K562 (cell line): Measurements from ENCODE around the gene PGBD4. TPM values are rescaled to one million over a fixed set of nuclear protein-coding genes. Genes with fewer than 3 reads are reported as not detected.

Experiments used
- CBFA2T2 ChIP-seq: fragments of 450-650 bp; conservative IDR thresholded peaks from 2 replicates; pipeline ENCODE4 v1.6.1; 2017; ENCODE audit warnings: mild to moderate bottlenecking
- CBX8 ChIP-seq: fragments of 200-600 bp; sonication (generic); IDR thresholded peaks from 2 replicates; pipeline ENCODE4 v1.6.1; 2012; ENCODE audit warnings: borderline replicate concordance, mixed run types, low read depth, mild to moderate bottlenecking, moderate library complexity, mixed read lengths, low read length, control low read depth, inconsistent platforms; ENCODE audit not compliant: poor library complexity, severe bottlenecking; ENCODE audit errors: extremely low read depth
- CXXC5 ChIP-seq: fragments of 250-450 bp; sonication (Bioruptor Pico); IDR thresholded peaks from 2 replicates; pipeline ENCODE4 v1.8.0; 2022; ENCODE audit warnings: inconsistent platforms, mild to moderate bottlenecking, moderate library complexity
- DMBX1 ChIP-seq: fragments of 250-450 bp; sonication (Bioruptor Pico); IDR thresholded peaks from 2 replicates; pipeline ENCODE4 v1.8.0; 2022; ENCODE audit warnings: inconsistent platforms, mild to moderate bottlenecking, moderate library complexity, borderline replicate concordance
- EHMT2 ChIP-seq: fragments of 450-650 bp; IDR thresholded peaks from 2 replicates; pipeline ENCODE4 v1.6.1; 2018; ENCODE audit warnings: antibody characterized with exemption
- ETS2 ChIP-seq: IDR thresholded peaks from 2 replicates; pipeline ENCODE4 v1.6.1; 2016; ENCODE audit warnings: borderline replicate concordance, missing genetic modification characterization, mild to moderate bottlenecking, moderate library complexity, missing compliant biosample characterization; ENCODE audit not compliant: poor library complexity, severe bottlenecking
- GTF2A2 ChIP-seq: IDR thresholded peaks from 2 replicates; pipeline ENCODE4 v1.6.1; 2016; ENCODE audit warnings: mild to moderate bottlenecking, missing genetic modification characterization, missing compliant biosample characterization
- GTF2E2 ChIP-seq: fragments of 200-800 bp; sonication (Bioruptor generic); IDR thresholded peaks from 2 replicates; pipeline ENCODE4 v1.6.1; 2016; ENCODE audit warnings: missing genetic modification characterization, missing compliant biosample characterization
- HCFC1 ChIP-seq: IDR thresholded peaks from 2 replicates; pipeline ENCODE4 v1.6.1; 2012; ENCODE audit warnings: low read depth, low read length, improper control_type of control experiment
- HDAC8 ChIP-seq: fragments of 450-650 bp; IDR thresholded peaks from 2 replicates; pipeline ENCODE4 v1.6.1; 2016; ENCODE audit warnings: mild to moderate bottlenecking, missing genetic modification characterization, moderate library complexity, missing compliant biosample characterization
- MTF1 ChIP-seq: fragments of 250-450 bp; sonication (Bioruptor Pico); IDR thresholded peaks from 2 replicates; pipeline ENCODE4 v1.9.0; 2021; ENCODE audit warnings: moderate library complexity, mild to moderate bottlenecking, inconsistent platforms, borderline replicate concordance
- PCBP1 ChIP-seq: fragments of 200-400 bp; formaldehyde crosslinking; IDR thresholded peaks from 2 replicates; pipeline ENCODE4 v1.6.1; 2018; ENCODE audit warnings: mild to moderate bottlenecking, low read depth, low read length; ENCODE audit not compliant: poor library complexity, severe bottlenecking
- POLR2G ChIP-seq: fragments of 200-400 bp; formaldehyde crosslinking; IDR thresholded peaks from 2 replicates; pipeline ENCODE4 v1.6.1; 2017; ENCODE audit warnings: low read depth, mild to moderate bottlenecking, antibody characterized with exemption, low read length, moderate library complexity
- SUPT5H ChIP-seq: fragments of 450-650 bp; IDR thresholded peaks from 2 replicates; pipeline ENCODE4 v1.6.1; 2016
- TFAM ChIP-seq: fragments of 250-450 bp; sonication (Bioruptor Pico); conservative IDR thresholded peaks from 2 replicates; pipeline ENCODE4 v1.5.0; 2021; ENCODE audit warnings: mild to moderate bottlenecking, moderate library complexity
- ZKSCAN1 ChIP-seq: fragments of 150-350 bp; IDR thresholded peaks from 2 replicates; pipeline ENCODE4 v1.6.1; 2016; ENCODE audit warnings: low read depth, low read length
- ZNF445 ChIP-seq: fragments of 250-450 bp; sonication (Bioruptor Pico); IDR thresholded peaks from 2 replicates; pipeline ENCODE4 v1.4.0; 2020; ENCODE audit warnings: low read depth, mild to moderate bottlenecking, moderate library complexity
- ZNF507 ChIP-seq: conservative IDR thresholded peaks from 2 replicates; pipeline ENCODE4 v1.6.1; 2017; ENCODE audit warnings: missing genetic modification characterization, missing compliant biosample characterization
- ZNF778 ChIP-seq: fragments of 450-650 bp; formaldehyde crosslinking; IDR thresholded peaks from 2 replicates; pipeline ENCODE4 v1.4.0; 2020; ENCODE audit warnings: mild to moderate bottlenecking, moderate library complexity
- polyA plus RNA-seq, 8 experiments: library from polyadenylated mRNA; depleted of rRNA in 4 of 8; stranded (reverse) in 5 of 8; unstranded in 3 of 8; fragments of >200 nt; fragmentation: Nextera tagmentation in 2 of 8; fragmentation: Illumina TruSeq in 1 of 8; extraction: Ambion mirVana in 2 of 8; extraction: Trizol in 1 of 8; gene quantifications; 2 replicates each; pipeline versions ENCODE4 v1.2.1 to v1.2.3, GENCODE V29; 2011 to 2014; ENCODE audit warnings: inconsistent platforms in 1 of 8, missing spikeins in 1 of 8
- total RNA-seq, 7 experiments: library from RNA; depleted of rRNA in 6 of 7; stranded (reverse); fragments of >200 nt in 6 of 7; fragmentation: Illumina TruSeq in 2 of 7; extraction: Trizol in 2 of 7; gene quantifications; 2 replicates each; pipeline versions ENCODE4 v1.2.1 to v1.2.3, GENCODE V29; 2011 to 2021; ENCODE audit warnings: low replicate concordance in 1 of 7
- TF ChIP-seq, protein P1 (sequence below): sonication (generic); formaldehyde crosslinking; IDR thresholded peaks from 2 replicates; pipeline ENCODE4 v1.8.1; 2022; ENCODE audit warnings: missing genetic modification reagents
- TF ChIP-seq, protein P2 (sequence below): sonication (generic); formaldehyde crosslinking; IDR thresholded peaks from 2 replicates; pipeline ENCODE4 v1.9.0; 2022; ENCODE audit warnings: mild to moderate bottlenecking, missing genetic modification reagents
- TF ChIP-seq, protein P3 (sequence below): fragments of 450-650 bp; IDR thresholded peaks from 2 replicates; pipeline ENCODE4 v1.6.1; 2016; ENCODE audit warnings: low read depth, mild to moderate bottlenecking, moderate library complexity
- TF ChIP-seq, protein P4 (sequence below), 2 experiments: fragments of 450-650 bp; conservative IDR thresholded peaks; 2 replicates each; pipeline ENCODE4 v1.6.1; 2017; ENCODE audit warnings: mild to moderate bottlenecking in 2 of 2, moderate library complexity in 2 of 2

PGBD4 gene
- total and polyA plus RNA-seq, 9 of the 15 experiments (the other 6 are each of a cell fraction or from before 2014, with no cell fraction given) = 2.1 to 4.9 (median 2.7) TPM

DNA sequence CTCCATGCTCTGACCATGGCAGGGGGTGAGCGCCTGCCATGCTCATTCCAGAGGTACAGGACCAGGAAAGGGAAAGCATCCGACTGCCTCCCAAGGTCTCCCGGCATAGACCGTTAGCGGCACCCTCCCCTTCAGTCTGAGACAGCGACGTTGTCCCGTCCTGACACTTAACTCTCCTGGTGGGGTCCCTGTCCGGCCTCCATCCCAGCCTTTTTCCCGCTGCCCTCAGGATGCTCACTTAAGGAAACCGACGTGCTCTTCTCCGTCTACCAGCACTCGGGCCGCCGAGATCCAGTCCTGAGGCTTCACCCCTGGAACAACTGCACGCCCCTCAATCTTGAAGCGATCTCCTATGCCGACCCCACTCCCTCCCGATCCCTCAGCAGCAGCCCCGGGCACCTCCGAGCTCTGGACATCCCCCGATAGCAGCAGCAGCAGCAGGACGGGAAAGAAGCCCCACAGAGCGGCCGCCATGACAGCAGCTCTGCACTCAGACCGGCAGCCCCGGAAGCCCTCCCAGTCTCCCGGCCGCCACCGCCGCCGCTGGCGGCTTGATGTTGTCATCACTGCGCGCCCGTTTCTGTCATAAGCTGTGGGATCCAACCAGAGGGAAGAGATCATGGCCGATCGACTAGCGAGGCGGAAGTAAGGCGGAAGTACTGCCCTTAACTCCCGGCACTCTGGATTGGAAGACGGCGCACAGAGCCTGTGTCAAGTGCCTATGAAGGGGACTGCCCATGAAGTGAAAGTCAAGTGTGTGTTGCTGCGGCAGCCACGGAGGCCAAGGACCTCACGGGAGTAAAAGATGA lies at the start of gene PGBD4, which contains the start of gene EMC7 (continued):
- no peak for TF ChIP-seq ZNF445 (CRISPR knock-in tag)
- TF ChIP-seq CBX8 = no peak
- TF ChIP-seq ETS2 = no peak
- no peak for TF ChIP-seq CBFA2T2
- TF ChIP-seq CXXC5 (CRISPR knock-in tag) = peak; percentile 85
- TF ChIP-seq HCFC1 = peak; percentile 97
- TF ChIP-seq, protein P1, sequence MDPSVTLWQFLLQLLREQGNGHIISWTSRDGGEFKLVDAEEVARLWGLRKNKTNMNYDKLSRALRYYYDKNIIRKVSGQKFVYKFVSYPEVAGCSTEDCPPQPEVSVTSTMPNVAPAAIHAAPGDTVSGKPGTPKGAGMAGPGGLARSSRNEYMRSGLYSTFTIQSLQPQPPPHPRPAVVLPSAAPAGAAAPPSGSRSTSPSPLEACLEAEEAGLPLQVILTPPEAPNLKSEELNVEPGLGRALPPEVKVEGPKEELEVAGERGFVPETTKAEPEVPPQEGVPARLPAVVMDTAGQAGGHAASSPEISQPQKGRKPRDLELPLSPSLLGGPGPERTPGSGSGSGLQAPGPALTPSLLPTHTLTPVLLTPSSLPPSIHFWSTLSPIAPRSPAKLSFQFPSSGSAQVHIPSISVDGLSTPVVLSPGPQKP = no peak
- TF ChIP-seq EHMT2 = no peak
- TF ChIP-seq TFAM (CRISPR knock-in tag) = no peak
- TF ChIP-seq, protein P2, sequence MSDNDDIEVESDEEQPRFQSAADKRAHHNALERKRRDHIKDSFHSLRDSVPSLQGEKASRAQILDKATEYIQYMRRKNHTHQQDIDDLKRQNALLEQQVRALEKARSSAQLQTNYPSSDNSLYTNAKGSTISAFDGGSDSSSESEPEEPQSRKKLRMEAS (CRISPR knock-in tag) = no peak; the same call in none of the 2 replicates
- TF ChIP-seq GTF2E2 = peak; percentile 64; the same call in 1 of the 2 replicates
- no peak for TF ChIP-seq ZNF778
- TF ChIP-seq POLR2G = peak; percentile 100
- TF ChIP-seq ZNF507 (tag) = no peak
- TF ChIP-seq MTF1 (CRISPR knock-in tag) = no peak
- TF ChIP-seq ZKSCAN1 = peak; percentile 65; the same call in 1 of the 2 replicates
- TF ChIP-seq HDAC8 (tag) = no peak
- no peak for TF ChIP-seq GTF2A2 (tag)
- TF ChIP-seq PCBP1 = no peak
- TF ChIP-seq, protein P3, sequence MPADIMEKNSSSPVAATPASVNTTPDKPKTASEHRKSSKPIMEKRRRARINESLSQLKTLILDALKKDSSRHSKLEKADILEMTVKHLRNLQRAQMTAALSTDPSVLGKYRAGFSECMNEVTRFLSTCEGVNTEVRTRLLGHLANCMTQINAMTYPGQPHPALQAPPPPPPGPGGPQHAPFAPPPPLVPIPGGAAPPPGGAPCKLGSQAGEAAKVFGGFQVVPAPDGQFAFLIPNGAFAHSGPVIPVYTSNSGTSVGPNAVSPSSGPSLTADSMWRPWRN = peak; percentile 42; the same call in 1 of the 2 replicates
- peak; percentile 97 for TF ChIP-seq SUPT5H
- TF ChIP-seq DMBX1 (CRISPR knock-in tag) = no peak
- TF ChIP-seq, protein P4, sequence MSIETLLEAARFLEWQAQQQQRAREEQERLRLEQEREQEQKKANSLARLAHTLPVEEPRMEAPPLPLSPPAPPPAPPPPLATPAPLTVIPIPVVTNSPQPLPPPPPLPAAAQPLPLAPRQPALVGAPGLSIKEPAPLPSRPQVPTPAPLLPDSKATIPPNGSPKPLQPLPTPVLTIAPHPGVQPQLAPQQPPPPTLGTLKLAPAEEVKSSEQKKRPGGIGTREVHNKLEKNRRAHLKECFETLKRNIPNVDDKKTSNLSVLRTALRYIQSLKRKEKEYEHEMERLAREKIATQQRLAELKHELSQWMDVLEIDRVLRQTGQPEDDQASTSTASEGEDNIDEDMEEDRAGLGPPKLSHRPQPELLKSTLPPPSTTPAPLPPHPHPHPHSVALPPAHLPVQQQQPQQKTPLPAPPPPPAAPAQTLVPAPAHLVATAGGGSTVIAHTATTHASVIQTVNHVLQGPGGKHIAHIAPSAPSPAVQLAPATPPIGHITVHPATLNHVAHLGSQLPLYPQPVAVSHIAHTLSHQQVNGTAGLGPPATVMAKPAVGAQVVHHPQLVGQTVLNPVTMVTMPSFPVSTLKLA (conservative IDR thresholded peaks at IDR 0.05) = peak; percentile 88 to 94
